Breast epithelium (tissue), 4 donors: Measurements from ENCODE around the gene METAP2. TPM values are rescaled to one million over a fixed set of nuclear protein-coding genes. Genes with fewer than 3 reads are reported as not detected.

ENCODE experiments used
- DNase-seq, 2 donors: peaks; one replicate each; pipeline ENCODE4 v3.0.0-alpha.2; 2019; ENCODE audit warnings: low spot score in 2 of 2
- H3K27ac ChIP-seq, 2 donors: fragments of 200-600 bp; sonication (generic) in 1 of 2; one replicate each; pipeline ENCODE4 v1.5.1; 2016 to 2019; ENCODE audit warnings: mild to moderate bottlenecking in 1 of 2
- H3K27me3 ChIP-seq, 2 donors: fragments of 200-600 bp; sonication (generic) in 1 of 2; one replicate each; pipeline versions ENCODE4 v1.5.1 to v1.6.0; 2017 to 2019; ENCODE audit warnings: control low read depth in 1 of 2, mild to moderate bottlenecking in 1 of 2
- H3K36me3 ChIP-seq: fragments of 200-600 bp; one replicate; pipeline ENCODE4 v1.5.1; 2019
- H3K4me1 ChIP-seq, 2 donors: fragments of 200-600 bp; sonication (generic); one replicate each; pipeline ENCODE4 v1.5.1; 2016 to 2019; ENCODE audit warnings: control low read depth in 1 of 2
- H3K4me3 ChIP-seq, 3 donors: fragments of 200-600 bp; sonication (generic); 1 replicate in 2 of 3; 2 replicates in 1 of 3; pipeline ENCODE4 v1.5.1; 2016 to 2019; ENCODE audit warnings: mild to moderate bottlenecking in 3 of 3, moderate library complexity in 2 of 3
- H3K9me3 ChIP-seq, 2 donors: fragments of 200-600 bp; sonication (generic) in 1 of 2; one replicate each; pipeline ENCODE4 v1.5.1; 2016 to 2019; ENCODE audit warnings: control low read depth in 1 of 2
- CTCF ChIP-seq, 3 donors: fragments of 450-650 bp; IDR thresholded peaks; one replicate each; pipeline ENCODE4 v1.5.1; 2016 to 2017; ENCODE audit warnings: antibody characterized with exemption in 3 of 3, mild to moderate bottlenecking in 3 of 3, moderate library complexity in 3 of 3
- POLR2A ChIP-seq: fragments of 450-650 bp; IDR thresholded peaks from one replicate; pipeline ENCODE4 v1.6.1; 2016; ENCODE audit warnings: antibody characterized with exemption, mild to moderate bottlenecking, moderate library complexity
- POLR2AphosphoS5 ChIP-seq, 3 donors: sonication (generic); formaldehyde crosslinking; IDR thresholded peaks; one replicate each; pipeline ENCODE4 v1.6.1; 2017; ENCODE audit warnings: antibody characterized with exemption in 3 of 3
- intact Hi-C: fragments of 100-400 bp; cut with DNase I; formaldehyde crosslinking; loops from one replicate; pipeline ENCODE4 v1.15.1; 2023; ENCODE audit warnings: low total_unique reads
- total RNA-seq, 3 donors: library from RNA; depleted of rRNA; stranded (reverse); fragments of >200 nt; gene quantifications; one replicate each; pipeline ENCODE4 v1.1.0, GENCODE V29; 2016

The METAP2 gene
- total RNA-seq, 3 donors from 2014 or later = 58.7 to 67.8 (median 59.6) TPM

GRCh38 chr12:95543305-95543704 lies 69.4 kb downstream of the METAP2 start:
- H3K4me3 ChIP-seq = no peak overlapping the region
- intact Hi-C loops = no loop called here
- TF ChIP-seq POLR2A (no peak), POLR2AphosphoS5 (IDR thresholded peaks at IDR 0.05) (no peak), CTCF (IDR thresholded peaks at IDR 0.05) (no peak)
- no peaks in the 10 kb centered on the region for H3K36me3 ChIP-seq
- H3K27ac ChIP-seq = no peak overlapping the region
- no peak for DNase-seq
- H3K9me3 ChIP-seq = no peaks in the 10 kb centered on the region
- no peaks in the 10 kb centered on the region for H3K27me3 ChIP-seq
- H3K4me1 ChIP-seq = no peaks in the 10 kb centered on the region

- Histone ChIP-seq H3K9me3 (no peaks in the 10 kb centered on the region), H3K27ac (no peak overlapping the region), H3K4me3 (no peak overlapping the region), H3K4me1 (no peaks in the 10 kb centered on the region), H3K36me3 (no peaks in the 10 kb centered on the region), H3K27me3 (no peaks in the 10 kb centered on the region)
- intact Hi-C loops = no loop called here
- no peak for TF ChIP-seq POLR2A
- no peak for TF ChIP-seq POLR2AphosphoS5 (IDR thresholded peaks at IDR 0.05)
- TF ChIP-seq CTCF (IDR thresholded peaks at IDR 0.05) = no peak
- no peak for DNase-seq
Measured at GRCh38 chr12:95544756-95545155, 70.8 kb downstream of the METAP2 start.

GRCh38 chr12:95545303-95545702 lies 71.4 kb downstream of the METAP2 start:
- H3K4me3 ChIP-seq = no peak overlapping the region
- no peak for DNase-seq
- H3K27me3 ChIP-seq = no peaks in the 10 kb centered on the region
- H3K4me1 ChIP-seq = no peaks in the 10 kb centered on the region
- H3K27ac ChIP-seq = no peak overlapping the region
- H3K9me3 ChIP-seq = no peaks in the 10 kb centered on the region
- intact Hi-C loops = no loop called here
- no peaks in the 10 kb centered on the region for H3K36me3 ChIP-seq
- TF ChIP-seq POLR2AphosphoS5 (IDR thresholded peaks at IDR 0.05) (no peak), POLR2A (no peak), CTCF (IDR thresholded peaks at IDR 0.05) (no peak)

GRCh38 chr12:95545731-95546490 lies 72.0 kb downstream of the METAP2 start:
- H3K36me3 ChIP-seq = no peaks in the 10 kb centered on the region
- H3K27ac ChIP-seq = no peak overlapping the region
- TF ChIP-seq POLR2A = no peak
- no peaks in the 10 kb centered on the region for H3K9me3 ChIP-seq
- H3K4me3 ChIP-seq = no peak overlapping the region
- H3K27me3 ChIP-seq = no peaks in the 10 kb centered on the region
- DNase-seq = no peak
- intact Hi-C loops = no loop called here
- H3K4me1 ChIP-seq = no peaks in the 10 kb centered on the region

GRCh38 chr12:95546491-95546813 lies 72.5 kb downstream of the METAP2 start:
- DNase-seq = no peak
- Histone ChIP-seq H3K36me3 (no peaks in the 10 kb centered on the region), H3K4me1 (no peaks in the 10 kb centered on the region), H3K27me3 (no peaks in the 10 kb centered on the region), H3K4me3 (no peak overlapping the region), H3K9me3 (no peaks in the 10 kb centered on the region), H3K27ac (no peak overlapping the region)
- intact Hi-C loops = no loop called here
- TF ChIP-seq CTCF (IDR thresholded peaks at IDR 0.05) (no peak), POLR2AphosphoS5 (IDR thresholded peaks at IDR 0.05) (no peak), POLR2A (no peak)
